Measurements from ENCODE around the gene DBF4B. TPM values are rescaled to one million over a fixed set of nuclear protein-coding genes. Genes with fewer than 3 reads are reported as not detected.

The DBF4B gene
- total and polyA plus RNA-seq, 7 donors, result 0.60 to 7.8 (median 4.6) TPM

- no peak for DNase-seq
- no peaks in the 10 kb centered on the region for H3K9me3 ChIP-seq
- peak overlapping the region in 3 of 4 donors; percentile 73 to 81 (median 74) for H3K27ac ChIP-seq
- no peaks in the 10 kb centered on the region for H3K36me3 ChIP-seq
- H3K27me3 ChIP-seq, result no peaks in the 10 kb centered on the region
- TF ChIP-seq POLR2AphosphoS5 (IDR thresholded peaks at IDR 0.05), result peak in 2 of 4 donors; percentile 23 to 31
- no peak for TF ChIP-seq POLR2A (IDR thresholded peaks at IDR 0.05)
- no peak overlapping the region for H3K4me3 ChIP-seq
- peaks cover 0 to 44% (median 32%) of the 10 kb centered on the region in 4 donors for H3K4me1 ChIP-seq
- 81 to 87% methylated on average over 7 of the region's 7 CpGs for WGBS, 2 donors
- intact Hi-C loops (cut with DNase I), result no loop called here
These were observed 79.7 kb downstream of the DBF4B start for GRCh38 chr17:44788139-44788538.

- 98 to 100% methylated on average over 1 of the region's 1 CpG for WGBS, 2 donors
These were observed 83.8 kb downstream of the DBF4B start for GRCh38 chr17:44792276-44792675.

GRCh38 chr17:44793885-44794842, 85.7 kb downstream of the DBF4B start:
- H3K27ac ChIP-seq, result peak overlapping the region; percentile 85 to 99 (median 96)
- WGBS, 2 donors, result 84 to 88% methylated on average over 18 of the region's 18 CpGs
- H3K36me3 ChIP-seq, result no peaks in the 10 kb centered on the region
- peaks cover 0 to 64% (median 60%) of the 10 kb centered on the region in 4 donors for H3K4me1 ChIP-seq
- peak in 2 of 4 donors; percentile 41 to 50 for TF ChIP-seq POLR2AphosphoS5 (IDR thresholded peaks at IDR 0.05)
- TF ChIP-seq EP300 (IDR thresholded peaks at IDR 0.05), result no peak
- TF ChIP-seq CTCF (IDR thresholded peaks at IDR 0.05), result no peak
- H3K4me3 ChIP-seq, result peak overlapping the region in 1 of 4 donors; percentile 3
- peak; percentile 64 for DNase-seq
- no peaks in the 10 kb centered on the region for H3K9me3 ChIP-seq
- no peaks in the 10 kb centered on the region for H3K27me3 ChIP-seq
- intact Hi-C loops (cut with DNase I), result no loop called here

More at GRCh38 chr17:44792276-44792675, 83.8 kb downstream of the DBF4B start:
- DNase-seq, result no peak
- Histone ChIP-seq H3K9me3 (no peaks in the 10 kb centered on the region), H3K27ac (peak overlapping the region in 3 of 4 donors; percentile 18 to 98 (median 47)), H3K4me3 (no peak overlapping the region), H3K27me3 (no peaks in the 10 kb centered on the region), H3K36me3 (no peaks in the 10 kb centered on the region), H3K4me1 (peaks cover 0 to 58% (median 54%) of the 10 kb centered on the region in 4 donors)
- intact Hi-C loops (cut with DNase I), result no loop called here
- TF ChIP-seq POLR2A (IDR thresholded peaks at IDR 0.05) (no peak), POLR2AphosphoS5 (IDR thresholded peaks at IDR 0.05) (no peak), CTCF (IDR thresholded peaks at IDR 0.05) (no peak), EP300 (IDR thresholded peaks at IDR 0.05) (no peak)

GRCh38 chr17:44794851-44795413, 86.5 kb downstream of the DBF4B start:
- 60 to 65% methylated on average over 10 of the region's 10 CpGs for WGBS, 2 donors
- no peaks in the 10 kb centered on the region for H3K27me3 ChIP-seq
- DNase-seq, result no peak
- H3K4me1 ChIP-seq, result peaks cover 0 to 72% (median 67%) of the 10 kb centered on the region in 4 donors
- no peaks in the 10 kb centered on the region for H3K36me3 ChIP-seq
- intact Hi-C loops (cut with DNase I), result no loop called here
- peak overlapping the region; percentile 85 to 99 (median 96) for H3K27ac ChIP-seq
- H3K4me3 ChIP-seq, result peak overlapping the region in 2 of 4 donors; percentile 3 to 41
- peak in 3 of 4 donors; percentile 6 to 56 (median 11) for TF ChIP-seq POLR2AphosphoS5 (IDR thresholded peaks at IDR 0.05)
- no peak for TF ChIP-seq EP300 (IDR thresholded peaks at IDR 0.05)
- H3K9me3 ChIP-seq, result no peaks in the 10 kb centered on the region

GRCh38 chr17:44795421-44795820, 87.0 kb downstream of the DBF4B start:
- DNase-seq, result no peak
- H3K27ac ChIP-seq, result peak overlapping the region; percentile 85 to 99 (median 96)
- peak overlapping the region in 3 of 4 donors; percentile 31 to 42 (median 41) for H3K4me3 ChIP-seq
- no peak for TF ChIP-seq POLR2A (IDR thresholded peaks at IDR 0.05)
- TF ChIP-seq CTCF (IDR thresholded peaks at IDR 0.05), result no peak
- no peak for TF ChIP-seq POLR2AphosphoS5 (IDR thresholded peaks at IDR 0.05)
- no peak for TF ChIP-seq EP300 (IDR thresholded peaks at IDR 0.05)
- WGBS, 2 donors, result 78 to 81% methylated on average over 9 of the region's 9 CpGs
- peaks cover 0 to 77% (median 69%) of the 10 kb centered on the region in 4 donors for H3K4me1 ChIP-seq
- no peaks in the 10 kb centered on the region for H3K9me3 ChIP-seq
- peaks cover 0 to 4% (median 0%) of the 10 kb centered on the region in 4 donors for H3K36me3 ChIP-seq
- H3K27me3 ChIP-seq, result no peaks in the 10 kb centered on the region
- intact Hi-C loops (cut with DNase I), result no loop called here

Measured in sigmoid colon (tissue), 7 donors.